ENCODE data around the gene PTBP3. TPM values are rescaled to one million over a fixed set of nuclear protein-coding genes. Genes with fewer than 3 reads are reported as not detected.

PTBP3 gene
- total RNA-seq, 1 experiment from 2014 or later: 141 TPM

- Histone ChIP-seq H3F3A (ENCODE audit: insufficient read depth, low read depth) (peaks cover 32% of the 10 kb centered on the region; the same call in 1 of the 2 replicates), H3K4me2 (no peak overlapping the region), H2AFZ (no peak overlapping the region), H4K20me1 (ENCODE audit: insufficient read depth) (peaks cover 60% of the 10 kb centered on the region), H3K4me1 (replicated peaks; ENCODE audit: insufficient read depth) (no peaks in the 10 kb centered on the region), H3K79me2 (ENCODE audit: low read depth) (peaks cover 96% of the 10 kb centered on the region), H3K9me2 (ENCODE audit: insufficient read depth) (no peaks in the 10 kb centered on the region), H3K27ac (peak overlapping the region; percentile 31; the same call in 1 of the 2 replicates), H3K36me3 (ENCODE audit: low read depth) (peaks cover 3% of the 10 kb centered on the region; the same call in 1 of the 2 replicates), H3K27me3 (ENCODE audit: insufficient read depth, low read depth) (no peaks in the 10 kb centered on the region), H3K9me3 (ENCODE audit: insufficient read depth, low read depth) (no peaks in the 10 kb centered on the region), H3K4me3 (no peak overlapping the region)
- TF ChIP-seq CTCF (conservative IDR thresholded peaks at IDR 0.05): no peak
- no peak for TF ChIP-seq EZH2 (IDR thresholded peaks at IDR 0.05; ENCODE audit: low read depth)
- no TSS peak for BruUV-seq (replicated peaks)
- no peak for DNase-seq
- CTCF ChIA-PET: no interaction called here
- intact Hi-C loops (cut with micrococcal nuclease; ENCODE audit: unreplicated experiment): no loop called here
- POLR2A ChIA-PET (ENCODE audit: unreplicated experiment): no interaction called here
Observed at GRCh38 chr9:112316258-112316943, 17.0 kb downstream of the PTBP3 start.

GRCh38 chr9:112315331-112316257 is 17.8 kb downstream of the PTBP3 start:
- no peak overlapping the region for H3K4me2 ChIP-seq
- POLR2A ChIA-PET (ENCODE audit: unreplicated experiment): no interaction called here

More at GRCh38 chr9:112315331-112316257, 17.8 kb downstream of the PTBP3 start:
- TF ChIP-seq CTCF (conservative IDR thresholded peaks at IDR 0.05) (no peak), EZH2 (IDR thresholded peaks at IDR 0.05; ENCODE audit: low read depth) (no peak)
- Histone ChIP-seq H2AFZ (no peak overlapping the region), H3K36me3 (ENCODE audit: low read depth) (peaks cover 3% of the 10 kb centered on the region; the same call in 1 of the 2 replicates), H3F3A (ENCODE audit: insufficient read depth, low read depth) (peaks cover 38% of the 10 kb centered on the region; the same call in 1 of the 2 replicates), H3K9me3 (ENCODE audit: insufficient read depth, low read depth) (no peaks in the 10 kb centered on the region), H3K4me1 (replicated peaks; ENCODE audit: insufficient read depth) (no peaks in the 10 kb centered on the region), H3K79me2 (ENCODE audit: low read depth) (peaks cover 96% of the 10 kb centered on the region), H3K27ac (peak overlapping the region; percentile 31; the same call in 1 of the 2 replicates), H4K20me1 (ENCODE audit: insufficient read depth) (peaks cover 64% of the 10 kb centered on the region), H3K9me2 (ENCODE audit: insufficient read depth) (no peaks in the 10 kb centered on the region), H3K27me3 (ENCODE audit: insufficient read depth, low read depth) (no peaks in the 10 kb centered on the region), H3K4me3 (no peak overlapping the region)
- no TSS peak for BruUV-seq (replicated peaks)
- DNase-seq: no peak
- CTCF ChIA-PET: no interaction called here
- intact Hi-C loops (cut with micrococcal nuclease; ENCODE audit: unreplicated experiment): no loop called here
